Measurements from ENCODE around the gene SCN10A.

SCN10A gene

DNA sequence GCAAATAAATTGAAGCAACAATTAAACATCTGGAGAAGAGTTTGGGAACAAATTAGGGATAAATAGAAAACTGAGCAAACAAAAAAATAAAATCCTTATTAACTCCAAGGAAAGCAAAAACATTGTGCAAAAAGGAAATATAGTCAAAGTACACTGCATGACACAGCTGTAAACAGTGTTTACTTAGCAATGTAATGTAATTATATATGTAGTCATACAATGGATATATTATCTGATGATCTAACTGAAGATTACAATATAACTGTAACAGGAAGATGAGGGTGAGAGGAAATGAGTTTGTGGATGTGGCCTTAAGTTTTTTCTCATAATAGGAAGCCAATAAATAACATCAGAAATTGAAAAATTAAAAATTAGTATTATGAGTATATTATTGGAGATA is 42.5 kb downstream of the SCN10A start:
- TF ChIP-seq CTCF (IDR thresholded peaks at IDR 0.05; ENCODE audit: insufficient read depth, low read length, missing control alignments): no peak
- ChIA-PET POLR2A (no interaction called here), CTCF (interaction anchor here (0.9 kb wide), 1 partner anchor 35 kb away, joined by 3 read pairs; no protein-coding TSS in a partner anchor)
- DNase-seq (ENCODE audit: low read depth, low spot score): no peak
- no peak overlapping the region for H3K4me3 ChIP-seq (ENCODE audit: low read depth, low read length)

DNA sequence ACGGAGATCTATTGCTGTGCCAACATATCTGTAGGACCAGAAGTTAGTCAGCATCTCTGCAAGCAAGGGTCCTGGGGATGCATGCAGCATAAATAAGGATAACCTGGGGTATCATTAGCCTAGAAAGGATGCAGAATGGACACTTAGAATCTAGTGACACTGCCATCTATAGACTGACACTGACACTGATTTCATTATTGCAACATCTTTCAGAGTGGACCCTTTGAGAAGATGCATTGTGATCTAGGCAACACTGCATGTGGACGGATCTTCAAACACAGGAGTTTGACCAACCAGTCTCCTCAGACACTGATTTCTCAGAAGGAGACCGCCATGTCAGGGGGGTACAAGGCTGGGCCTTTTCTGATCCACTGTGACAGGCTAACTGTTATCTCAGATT is 52.4 kb downstream of the SCN10A start:
- DNase-seq (ENCODE audit: low read depth, low spot score): no peak
- no peak for TF ChIP-seq CTCF (IDR thresholded peaks at IDR 0.05; ENCODE audit: insufficient read depth, low read length, missing control alignments)
- ChIA-PET POLR2A (no interaction called here), CTCF (no interaction called here)
- H3K4me3 ChIP-seq (ENCODE audit: low read depth, low read length): no peak overlapping the region

GRCh38 chr3:38758557-38758956 is 57.5 kb downstream of the SCN10A start:
- CTCF ChIA-PET: no interaction called here
- no peak for DNase-seq (ENCODE audit: low read depth, low spot score)
- no peak overlapping the region for H3K4me3 ChIP-seq (ENCODE audit: low read depth, low read length)
- POLR2A ChIA-PET: no interaction called here
- TF ChIP-seq CTCF (IDR thresholded peaks at IDR 0.05; ENCODE audit: insufficient read depth, low read length, missing control alignments): no peak

DNA sequence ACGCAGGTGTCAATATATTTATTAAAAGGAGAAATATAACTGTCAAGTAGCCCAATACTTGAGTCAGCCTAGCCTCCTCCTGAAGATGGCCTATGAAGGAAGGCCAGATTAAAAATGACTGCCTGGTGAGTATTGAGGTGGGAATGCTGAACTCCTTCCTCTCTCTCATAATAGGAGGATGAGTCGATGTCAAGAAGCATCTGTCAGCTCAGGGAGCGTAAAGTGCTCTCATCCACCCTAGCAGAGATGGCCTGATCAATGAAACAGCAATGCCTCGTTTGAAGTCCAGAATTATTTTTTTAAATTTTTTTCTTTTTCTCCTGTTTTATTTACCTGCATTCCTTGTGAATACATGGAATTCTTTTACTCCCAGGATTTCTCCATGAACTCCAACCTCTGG is 58.3 kb downstream of the SCN10A start:
- DNase-seq (ENCODE audit: low read depth, low spot score): no peak
- CTCF ChIA-PET: no interaction called here
- no peak overlapping the region for H3K4me3 ChIP-seq (ENCODE audit: low read depth, low read length)
- TF ChIP-seq CTCF (IDR thresholded peaks at IDR 0.05; ENCODE audit: insufficient read depth, low read length, missing control alignments): no peak
- POLR2A ChIA-PET: no interaction called here

DNA sequence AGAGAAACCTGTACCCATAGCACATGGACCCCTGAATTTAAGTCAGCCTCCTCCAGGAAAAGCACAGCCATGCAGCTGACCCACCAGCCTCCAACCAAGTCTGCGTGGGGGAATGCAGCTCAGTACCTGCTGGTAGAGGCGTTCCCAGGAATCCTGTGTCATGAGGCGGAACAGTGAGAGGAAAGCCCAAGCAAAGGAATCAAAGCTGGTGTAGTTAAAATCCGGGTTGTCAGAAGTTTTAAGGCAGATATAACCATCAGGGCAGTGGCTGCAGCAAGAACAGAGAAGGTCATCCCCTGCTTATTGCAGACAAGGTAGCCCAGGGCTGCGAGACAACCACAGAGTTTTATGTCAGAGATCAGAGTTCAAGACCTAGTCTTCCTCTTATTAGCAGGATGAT is 59.1 kb downstream of the SCN10A start:
- no peak for DNase-seq (ENCODE audit: low read depth, low spot score)
- ChIA-PET POLR2A (no interaction called here), CTCF (no interaction called here)
- H3K4me3 ChIP-seq (ENCODE audit: low read depth, low read length): no peak overlapping the region
- no peak for TF ChIP-seq CTCF (IDR thresholded peaks at IDR 0.05; ENCODE audit: insufficient read depth, low read length, missing control alignments)

DNA sequence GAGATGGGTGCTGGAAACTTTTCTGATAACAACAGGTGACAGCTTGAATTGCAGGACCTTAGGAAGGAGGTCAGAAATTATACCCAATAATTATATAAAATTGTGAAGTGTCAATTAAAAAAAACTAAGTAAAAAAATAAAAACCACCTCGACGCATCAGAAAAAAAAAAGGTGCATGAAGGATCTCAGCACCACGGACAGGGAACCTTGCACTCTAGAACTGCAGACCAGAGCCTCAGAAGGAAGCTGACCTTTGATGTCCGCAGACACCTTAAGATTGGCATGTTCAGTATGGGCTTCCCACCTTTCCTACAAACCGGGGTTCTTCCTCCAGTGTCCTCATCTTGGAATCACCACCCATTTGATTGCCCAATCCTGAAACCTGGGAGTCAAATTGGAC is 60.9 kb downstream of the SCN10A start:
- no peak for TF ChIP-seq CTCF (IDR thresholded peaks at IDR 0.05; ENCODE audit: insufficient read depth, low read length, missing control alignments)
- POLR2A ChIA-PET: no interaction called here
- CTCF ChIA-PET: no interaction called here
- H3K4me3 ChIP-seq (ENCODE audit: low read depth, low read length): no peak overlapping the region
- DNase-seq (ENCODE audit: low read depth, low spot score): no peak
